ENCODE data around the gene NLRP6.
"Not testable (repeated sequence)": the region's sequence is repeated elsewhere in the genome, so short reads cannot be mapped to it uniquely, and the experiment has no call there.

Gene NLRP6

GRCh38 chr11:294780-295179 lies 16.6 kb downstream of the NLRP6 start:
- no peak for DNase-seq

GRCh38 chr11:295351-296170 lies 17.4 kb downstream of the NLRP6 start:
- DNase-seq, result no peak

GRCh38 chr11:296171-297050 lies 18.2 kb downstream of the NLRP6 start:
- no peak for DNase-seq

- DNase-seq, result no peak
Measured at GRCh38 chr11:297051-297585, 18.9 kb downstream of the NLRP6 start.

- no peak for DNase-seq
Measured at GRCh38 chr11:297586-298405, 19.6 kb downstream of the NLRP6 start.

GRCh38 chr11:298406-299065 lies 20.3 kb downstream of the NLRP6 start:
- DNase-seq, result no peak

- DNase-seq, result no peak
Measured at GRCh38 chr11:299081-299891, 21.1 kb downstream of the NLRP6 start, which contains the start of gene IFITM5. TSS of gene IFITM5 (minus strand) at chr11:299526. CDS start at chr11:299490, 36 bp downstream.

- DNase-seq, result peak; percentile 18
Measured at GRCh38 chr11:299951-300735, 21.9 kb downstream of the NLRP6 start.

- DNase-seq, result no peak
Measured at GRCh38 chr11:303363-303762, 25.2 kb downstream of the NLRP6 start.

GRCh38 chr11:304061-304506 lies 25.9 kb downstream of the NLRP6 start:
- DNase-seq, result no peak

- peak; percentile 66 for DNase-seq
Measured at GRCh38 chr11:304915-305843, 27.0 kb downstream of the NLRP6 start.

GRCh38 chr11:305844-306211 lies 27.6 kb downstream of the NLRP6 start:
- DNase-seq, result no peak

GRCh38 chr11:306645-307371 lies 28.6 kb downstream of the NLRP6 start:
- DNase-seq, result no peak

- DNase-seq, result peak; percentile 93
Measured at GRCh38 chr11:307766-308708, 29.8 kb downstream of the NLRP6 start, which contains the start of gene IFITM2. TSS of gene IFITM2 (plus strand) at chr11:307816. CDS start at chr11:308193, 377 bp downstream.

GRCh38 chr11:308740-309665 lies 30.8 kb downstream of the NLRP6 start:
- DNase-seq, result not testable (repeated sequence)

Measured in HCEC 1CT (cell line).